Measurements from ENCODE around the gene SDHB.

SDHB gene

DNA sequence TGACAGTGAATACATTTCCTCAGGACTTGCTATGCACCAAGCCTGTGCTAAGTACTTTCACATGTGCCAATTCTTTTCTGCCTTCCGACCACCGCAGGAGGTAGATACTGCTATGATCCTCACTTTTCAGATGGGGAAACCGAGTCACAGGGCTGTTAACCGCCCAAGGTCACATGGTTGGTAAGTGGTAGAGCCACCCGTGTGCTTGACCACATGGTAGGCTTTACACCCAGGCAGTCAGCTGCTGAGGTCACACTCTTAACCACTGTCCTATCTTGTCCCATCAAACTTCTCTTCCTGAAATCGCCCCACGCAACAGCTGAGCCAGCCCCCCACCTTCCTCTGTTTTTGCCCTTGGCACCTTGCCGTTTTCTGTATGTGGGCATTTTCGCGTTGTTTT, 31.0 kb upstream of the SDHB start:
- H3K27ac Mint-ChIP-seq = no peak overlapping the region
- no peak overlapping the region for H3K4me3 Mint-ChIP-seq
- DNase-seq = no peak
- no peaks in the 10 kb centered on the region for H3K36me3 Mint-ChIP-seq (ENCODE audit: low read depth)
- no peaks in the 10 kb centered on the region for H3K9me3 Mint-ChIP-seq
- peaks cover 7% of the 10 kb centered on the region for H3K27me3 Mint-ChIP-seq
- no peaks in the 10 kb centered on the region for H3K4me1 Mint-ChIP-seq (ENCODE audit: low read depth)

DNA sequence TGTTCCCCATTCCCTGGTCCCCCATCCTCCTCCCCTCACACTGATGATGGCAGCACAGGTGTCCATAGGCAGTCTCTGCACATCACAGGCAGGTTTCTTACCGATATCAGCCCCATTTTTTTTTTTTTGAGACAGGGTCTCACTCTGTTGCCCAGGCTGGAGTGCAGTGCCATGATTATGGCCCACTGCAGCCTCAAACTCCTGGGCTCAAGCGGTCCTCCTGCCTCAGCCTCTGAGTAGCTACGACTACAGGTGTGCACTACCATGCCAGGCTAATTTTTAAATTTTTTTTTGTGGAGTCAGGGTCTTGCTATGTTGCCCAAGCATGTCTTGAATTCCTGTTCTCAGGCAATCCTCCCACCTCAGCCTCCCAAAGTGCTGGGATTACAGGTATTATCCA, 28.9 kb upstream of the SDHB start:
- Mint-ChIP-seq H3K4me3 (no peak overlapping the region), H3K4me1 (ENCODE audit: low read depth) (no peaks in the 10 kb centered on the region), H3K9me3 (no peaks in the 10 kb centered on the region), H3K36me3 (ENCODE audit: low read depth) (no peaks in the 10 kb centered on the region), H3K27me3 (peaks cover 6% of the 10 kb centered on the region), H3K27ac (no peak overlapping the region)
- no peak for DNase-seq

DNA sequence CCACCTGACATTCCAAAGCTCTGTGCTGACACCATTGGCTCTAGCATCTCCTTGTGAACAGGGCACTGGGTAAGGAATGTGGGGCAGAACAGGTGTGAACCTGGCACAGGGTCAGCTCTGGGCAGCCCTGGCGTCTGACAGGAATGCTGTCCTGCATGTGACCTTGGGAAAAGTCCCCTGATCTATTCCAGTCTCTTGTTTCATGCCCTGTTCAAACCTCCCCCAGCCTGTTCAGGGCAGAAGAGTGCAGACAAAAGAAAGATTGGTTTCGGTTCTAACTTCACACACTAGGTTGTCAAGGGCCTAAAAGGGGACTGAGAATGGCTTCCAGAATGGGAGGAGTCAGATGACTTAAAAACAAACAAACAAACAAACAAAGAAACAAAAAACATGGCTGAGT, 27.6 kb upstream of the SDHB start:
- no peaks in the 10 kb centered on the region for H3K36me3 Mint-ChIP-seq (ENCODE audit: low read depth)
- no peak overlapping the region for H3K4me3 Mint-ChIP-seq
- H3K4me1 Mint-ChIP-seq (ENCODE audit: low read depth) = no peaks in the 10 kb centered on the region
- peaks cover 4% of the 10 kb centered on the region for H3K27me3 Mint-ChIP-seq
- no peak for DNase-seq
- no peak overlapping the region for H3K27ac Mint-ChIP-seq
- no peaks in the 10 kb centered on the region for H3K9me3 Mint-ChIP-seq

DNA sequence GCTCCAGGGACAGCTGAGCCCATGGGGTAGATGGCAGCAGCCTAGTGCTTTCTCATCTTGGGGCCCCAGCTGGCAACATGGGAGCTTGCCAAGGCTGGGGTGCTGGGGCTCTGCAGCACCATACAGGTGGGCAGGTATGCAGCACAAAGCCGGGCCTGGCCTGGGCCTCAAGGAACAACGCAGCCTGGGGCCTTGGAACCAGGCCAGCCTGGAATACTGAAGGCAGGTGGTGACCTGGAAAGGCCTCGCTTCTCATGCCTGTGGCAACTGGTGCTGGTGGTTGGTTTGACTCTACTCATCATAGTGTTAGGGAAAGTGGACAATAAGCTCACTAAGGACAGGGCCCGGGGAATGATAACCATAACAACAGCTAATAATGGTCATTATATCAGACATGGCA, 27.0 kb upstream of the SDHB start:
- no peaks in the 10 kb centered on the region for H3K36me3 Mint-ChIP-seq (ENCODE audit: low read depth)
- no peaks in the 10 kb centered on the region for H3K4me1 Mint-ChIP-seq (ENCODE audit: low read depth)
- H3K27ac Mint-ChIP-seq = no peak overlapping the region
- H3K27me3 Mint-ChIP-seq = peaks cover 4% of the 10 kb centered on the region
- no peak overlapping the region for H3K4me3 Mint-ChIP-seq
- DNase-seq = no peak
- H3K9me3 Mint-ChIP-seq = no peaks in the 10 kb centered on the region

DNA sequence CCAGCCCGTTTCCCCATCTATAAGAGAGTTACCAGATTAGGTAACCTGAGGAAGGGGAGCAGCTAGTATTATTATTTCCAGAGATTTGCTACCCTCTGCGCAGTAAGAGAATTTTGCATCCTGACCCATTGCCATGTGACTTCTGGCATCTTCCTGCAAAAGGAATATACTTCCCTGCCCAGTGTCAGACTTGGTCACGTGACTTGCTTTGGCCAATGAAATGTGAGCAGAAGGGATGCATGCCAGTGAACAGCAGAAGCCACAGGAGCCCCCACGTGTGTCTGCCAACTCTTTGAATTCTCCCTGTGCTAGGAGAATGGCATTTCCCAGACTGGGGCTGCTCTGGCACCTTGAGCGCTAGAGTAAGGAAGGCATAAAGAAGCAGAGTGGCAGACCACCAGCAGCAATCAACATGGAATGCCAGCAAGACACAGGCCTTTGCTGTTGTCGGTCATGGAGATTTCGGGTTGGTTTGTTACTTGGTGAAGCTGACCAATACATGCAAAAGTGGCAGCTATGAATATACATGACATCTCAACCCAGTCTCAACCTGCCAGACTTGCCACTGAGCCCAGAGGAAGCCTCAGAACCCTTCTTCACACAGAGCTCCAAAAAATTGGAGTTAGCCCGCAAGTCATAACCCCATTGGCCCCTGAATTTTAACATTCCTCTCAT, 26.4 kb upstream of the SDHB start:
- H3K27me3 Mint-ChIP-seq = peaks cover 4% of the 10 kb centered on the region
- no peaks in the 10 kb centered on the region for H3K36me3 Mint-ChIP-seq (ENCODE audit: low read depth)
- H3K4me3 Mint-ChIP-seq = no peak overlapping the region
- no peaks in the 10 kb centered on the region for H3K4me1 Mint-ChIP-seq (ENCODE audit: low read depth)
- no peaks in the 10 kb centered on the region for H3K9me3 Mint-ChIP-seq
- H3K27ac Mint-ChIP-seq = no peak overlapping the region
- DNase-seq = no peak

DNA sequence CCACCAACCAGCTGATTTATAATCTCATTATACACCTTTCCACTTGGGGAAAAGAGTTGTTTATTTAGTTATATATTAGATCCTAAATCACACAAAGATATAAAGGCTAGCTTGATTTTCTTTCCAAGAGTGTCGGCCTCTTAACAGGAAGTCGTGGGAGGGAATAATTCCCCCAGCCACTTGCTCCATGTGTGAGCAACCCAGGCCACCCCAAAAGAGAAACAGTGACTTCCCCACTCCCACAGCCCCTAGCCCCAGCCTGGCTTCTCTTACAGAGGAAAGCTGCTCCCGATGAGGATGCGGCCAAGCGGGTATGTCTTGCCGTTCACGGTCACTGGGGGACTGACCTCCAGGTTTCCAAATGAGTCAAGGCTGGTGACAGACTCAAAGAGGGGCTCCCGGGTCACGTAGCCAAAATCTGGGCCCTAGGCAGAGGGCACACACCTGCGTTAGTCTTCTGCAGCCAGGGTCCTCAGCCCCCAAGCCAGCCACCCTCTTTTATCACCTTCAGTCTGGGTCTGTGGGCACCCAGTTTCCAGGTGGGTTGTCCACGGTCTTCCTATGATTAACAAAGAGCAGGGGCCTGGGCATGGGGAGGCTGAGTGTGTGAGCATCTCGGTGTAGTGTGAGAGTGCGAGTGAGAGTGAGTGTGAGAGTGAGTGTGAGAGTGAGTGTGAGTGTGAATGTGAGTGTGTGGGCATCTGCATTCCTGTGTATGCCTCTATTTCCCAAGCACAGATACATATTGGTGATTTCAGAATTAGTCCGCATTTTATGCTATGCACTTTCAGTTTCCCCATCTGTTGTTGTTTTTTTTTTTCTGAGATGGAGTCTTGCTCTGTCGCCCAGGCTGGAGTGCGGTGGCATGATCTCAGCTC, 25.4 kb upstream of the SDHB start:
- H3K27me3 Mint-ChIP-seq = no peaks in the 10 kb centered on the region
- no peak overlapping the region for H3K4me3 Mint-ChIP-seq
- H3K27ac Mint-ChIP-seq = no peak overlapping the region
- no peaks in the 10 kb centered on the region for H3K4me1 Mint-ChIP-seq (ENCODE audit: low read depth)
- no peak for DNase-seq
- H3K36me3 Mint-ChIP-seq (ENCODE audit: low read depth) = no peaks in the 10 kb centered on the region
- H3K9me3 Mint-ChIP-seq = no peaks in the 10 kb centered on the region

DNA sequence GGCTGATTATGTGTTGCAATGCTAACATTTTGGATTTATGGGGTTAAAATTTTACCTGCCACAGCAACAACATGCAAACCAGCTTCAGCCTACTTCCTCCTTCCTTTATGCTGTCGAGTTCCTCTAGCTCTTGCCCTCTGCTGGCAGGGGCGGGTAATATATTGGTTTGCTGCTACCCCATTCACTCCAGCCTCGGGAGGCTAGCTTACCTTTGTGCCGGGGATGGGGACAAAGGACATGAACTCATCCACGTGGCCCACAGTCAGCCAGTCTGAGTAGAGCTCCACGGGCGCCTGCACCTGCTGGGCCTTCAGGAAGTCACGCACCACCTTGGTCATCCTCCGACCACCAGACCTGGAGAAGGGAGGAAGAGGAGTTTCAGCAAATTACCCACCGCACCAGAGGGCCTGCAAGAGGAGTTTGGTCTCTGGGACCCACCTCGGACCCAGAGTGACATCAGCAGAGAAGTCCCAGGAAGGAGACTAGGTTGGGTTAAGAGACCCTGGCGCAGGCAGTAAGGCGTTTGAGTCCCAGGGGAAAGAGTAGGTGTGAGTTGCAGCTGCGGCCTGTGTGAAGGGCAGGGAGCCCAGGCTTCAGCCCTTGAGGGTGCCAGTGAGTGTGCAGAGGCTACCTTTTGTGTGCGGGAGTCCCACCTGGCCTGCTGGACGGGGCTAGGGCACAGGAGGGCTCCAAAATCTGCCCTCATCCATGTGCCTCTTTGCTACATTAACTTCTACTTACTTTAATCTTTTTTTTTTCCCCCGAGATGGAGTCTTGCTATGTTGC, 21.8 kb upstream of the SDHB start:
- no peaks in the 10 kb centered on the region for H3K27me3 Mint-ChIP-seq
- H3K36me3 Mint-ChIP-seq (ENCODE audit: low read depth) = no peaks in the 10 kb centered on the region
- H3K27ac Mint-ChIP-seq = no peak overlapping the region
- DNase-seq = no peak
- no peaks in the 10 kb centered on the region for H3K4me1 Mint-ChIP-seq (ENCODE audit: low read depth)
- H3K9me3 Mint-ChIP-seq = no peaks in the 10 kb centered on the region
- no peak overlapping the region for H3K4me3 Mint-ChIP-seq

DNA sequence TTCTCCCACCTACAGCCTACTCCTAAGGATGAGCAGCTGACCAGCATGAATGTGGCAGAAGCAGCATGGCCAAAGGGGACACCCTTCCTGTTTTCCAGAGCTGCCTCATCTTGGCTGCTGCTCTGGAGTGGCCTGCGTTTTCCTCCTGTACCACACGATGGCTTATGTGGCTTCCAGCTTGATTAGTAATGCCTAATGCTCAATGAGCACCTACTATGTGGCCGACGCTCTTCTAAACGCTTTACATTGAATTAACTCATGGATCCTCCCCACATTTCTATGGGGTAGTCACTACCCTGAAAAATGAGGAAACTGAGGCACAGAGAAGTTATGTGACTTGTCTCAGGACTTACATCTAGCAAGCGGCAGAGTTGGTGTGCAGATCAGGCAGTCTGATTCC, 18.0 kb upstream of the SDHB start:
- Mint-ChIP-seq H3K4me1 (ENCODE audit: low read depth) (no peaks in the 10 kb centered on the region), H3K27me3 (no peaks in the 10 kb centered on the region), H3K4me3 (no peak overlapping the region), H3K9me3 (no peaks in the 10 kb centered on the region), H3K27ac (no peak overlapping the region), H3K36me3 (ENCODE audit: low read depth) (no peaks in the 10 kb centered on the region)
- DNase-seq = no peak

DNA sequence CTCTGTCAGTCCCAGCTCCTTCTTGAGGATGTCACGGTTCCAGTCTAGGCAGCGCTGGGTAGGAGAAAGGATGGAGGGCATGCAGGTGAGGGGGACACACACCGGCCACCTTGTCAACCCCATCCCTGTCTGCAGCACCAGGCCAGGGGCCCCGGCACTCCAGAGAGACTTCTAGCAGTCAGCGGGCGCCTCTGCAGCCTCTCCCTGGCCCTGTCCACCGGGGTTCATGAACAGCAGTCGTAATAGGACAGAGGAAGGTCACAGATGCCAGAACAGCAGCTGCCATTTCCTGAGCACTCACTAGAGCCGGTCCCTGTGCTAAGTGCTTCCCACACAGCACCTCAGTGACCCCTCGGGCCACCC, 16.3 kb upstream of the SDHB start:
- no peaks in the 10 kb centered on the region for H3K9me3 Mint-ChIP-seq
- DNase-seq = no peak
- H3K36me3 Mint-ChIP-seq (ENCODE audit: low read depth) = no peaks in the 10 kb centered on the region
- H3K4me3 Mint-ChIP-seq = no peak overlapping the region
- no peak overlapping the region for H3K27ac Mint-ChIP-seq
- H3K27me3 Mint-ChIP-seq = no peaks in the 10 kb centered on the region
- H3K4me1 Mint-ChIP-seq (ENCODE audit: low read depth) = no peaks in the 10 kb centered on the region

DNA sequence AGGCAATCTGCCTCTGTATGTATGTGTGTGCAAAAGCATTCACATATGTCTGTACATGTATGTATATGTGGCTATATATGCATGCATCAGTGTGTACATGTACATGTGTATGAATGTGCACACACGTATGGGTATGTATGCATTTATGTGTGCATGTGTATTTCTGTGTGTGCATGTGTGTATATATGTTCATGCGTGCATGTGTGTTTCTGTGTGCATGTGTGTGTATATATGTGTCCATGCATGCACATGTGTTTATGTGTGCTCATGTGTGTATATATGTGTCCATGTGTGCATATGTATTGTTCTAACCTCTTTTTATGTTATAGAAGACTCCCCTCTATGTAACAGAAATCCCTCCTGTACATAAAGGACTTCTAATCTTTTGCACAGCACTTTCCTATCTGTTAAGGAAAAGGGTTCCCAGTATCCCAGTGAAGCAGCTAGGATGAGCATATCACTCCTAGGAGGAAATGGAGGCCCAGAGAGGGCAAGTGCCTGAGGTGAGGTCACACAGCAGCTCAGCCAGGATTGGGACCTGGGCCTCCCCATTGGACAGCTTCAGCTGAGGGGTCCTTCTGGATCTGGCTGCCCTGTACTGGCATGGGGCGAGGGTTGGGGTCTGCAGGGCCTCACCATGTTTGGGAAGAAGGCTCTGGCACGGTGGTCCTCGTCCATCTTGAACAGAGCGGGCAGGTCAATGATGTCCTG, 15.8 kb upstream of the SDHB start:
- no peaks in the 10 kb centered on the region for H3K9me3 Mint-ChIP-seq

DNA sequence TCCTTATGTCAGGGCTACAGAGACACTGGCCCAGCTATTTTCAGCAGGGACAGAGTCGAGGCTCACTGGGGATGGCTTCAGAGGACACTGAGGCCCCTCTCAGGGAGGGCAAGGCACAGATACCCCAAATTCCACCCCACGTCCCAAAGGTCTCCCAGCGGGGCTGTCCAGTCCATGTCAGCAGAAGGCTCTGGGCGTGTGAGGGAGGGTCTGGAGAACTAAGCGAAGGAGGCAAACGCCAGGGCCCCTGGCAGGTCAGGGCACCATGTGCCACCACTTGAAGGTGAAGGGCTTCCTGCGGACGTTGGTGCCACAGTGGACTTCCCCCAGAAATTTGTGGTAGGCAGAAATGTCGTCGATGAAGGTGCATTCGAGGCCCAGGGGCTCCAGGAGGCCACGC, 15.0 kb upstream of the SDHB start:
- no peak overlapping the region for H3K27ac Mint-ChIP-seq
- DNase-seq = no peak
- no peaks in the 10 kb centered on the region for H3K36me3 Mint-ChIP-seq (ENCODE audit: low read depth)
- H3K27me3 Mint-ChIP-seq = peaks cover 4% of the 10 kb centered on the region
- H3K4me1 Mint-ChIP-seq (ENCODE audit: low read depth) = no peaks in the 10 kb centered on the region
- no peak overlapping the region for H3K4me3 Mint-ChIP-seq
- no peaks in the 10 kb centered on the region for H3K9me3 Mint-ChIP-seq

More for the DNA sequence above, 15.8 kb upstream of the SDHB start:
- Mint-ChIP-seq H3K36me3 (ENCODE audit: low read depth) (no peaks in the 10 kb centered on the region), H3K27ac (no peak overlapping the region), H3K4me3 (no peak overlapping the region), H3K4me1 (ENCODE audit: low read depth) (no peaks in the 10 kb centered on the region), H3K27me3 (no peaks in the 10 kb centered on the region)
- no peak for DNase-seq

DNA sequence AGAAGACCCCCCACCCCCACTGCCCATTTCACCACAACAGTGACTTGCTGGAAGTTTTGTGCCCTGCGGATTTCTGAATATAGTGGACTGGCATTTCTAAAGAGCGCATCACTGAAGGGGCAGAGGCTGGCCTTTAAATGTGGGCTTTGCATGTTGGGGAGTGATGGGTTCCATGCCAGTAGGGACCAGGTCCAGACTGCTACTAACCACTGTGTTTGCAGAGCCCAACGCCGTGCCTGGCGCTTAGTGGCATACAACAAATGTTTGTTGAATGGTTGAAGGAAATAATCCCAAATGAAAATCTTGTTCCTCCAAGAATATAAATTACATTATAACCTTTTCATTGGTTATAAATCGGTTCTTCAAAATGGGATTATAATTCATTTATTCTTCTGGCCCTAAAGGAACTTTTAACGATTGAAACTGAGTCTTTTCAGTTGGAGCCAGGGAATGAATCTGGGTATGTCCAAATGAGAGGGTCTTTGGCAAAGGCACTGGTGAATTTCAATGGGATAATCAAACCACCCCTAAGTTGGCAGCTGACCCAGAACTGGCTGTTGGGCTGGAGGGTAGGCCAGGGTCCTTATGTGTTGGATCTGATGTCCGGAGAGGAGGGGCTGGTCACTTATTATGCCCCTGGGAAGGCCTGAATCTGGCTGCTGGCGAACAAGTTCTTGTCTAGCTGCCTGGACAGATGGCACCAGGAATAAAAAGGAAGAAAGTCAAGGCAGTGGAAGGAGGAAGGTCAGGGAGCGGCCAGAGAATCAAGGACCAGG, 13.8 kb upstream of the SDHB start:
- Mint-ChIP-seq H3K27me3 (peaks cover 4% of the 10 kb centered on the region), H3K36me3 (ENCODE audit: low read depth) (no peaks in the 10 kb centered on the region), H3K4me1 (ENCODE audit: low read depth) (peaks cover 3% of the 10 kb centered on the region), H3K4me3 (no peak overlapping the region), H3K27ac (no peak overlapping the region), H3K9me3 (no peaks in the 10 kb centered on the region)
- no peak for DNase-seq

DNA sequence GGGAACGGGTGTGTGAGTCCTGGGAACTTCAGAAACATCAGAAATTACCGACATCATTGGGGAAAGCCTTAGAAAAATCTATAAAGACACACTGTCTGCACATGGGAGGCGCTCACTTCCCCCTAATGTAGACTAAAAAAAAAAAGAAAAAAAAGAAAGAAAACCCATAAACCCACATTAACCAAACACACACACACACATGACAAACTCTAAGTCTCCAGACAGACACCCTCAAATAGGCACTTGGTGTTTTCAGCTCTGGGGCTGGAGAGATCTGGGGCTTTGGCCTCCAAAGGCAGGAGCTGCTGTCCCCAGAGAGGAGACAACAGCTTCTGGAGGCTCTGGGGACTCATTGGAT, 13.2 kb upstream of the SDHB start:
- Mint-ChIP-seq H3K9me3 (no peaks in the 10 kb centered on the region), H3K27me3 (peaks cover 4% of the 10 kb centered on the region), H3K4me1 (ENCODE audit: low read depth) (peaks cover 3% of the 10 kb centered on the region), H3K27ac (no peak overlapping the region), H3K36me3 (ENCODE audit: low read depth) (no peaks in the 10 kb centered on the region), H3K4me3 (no peak overlapping the region)
- no peak for DNase-seq
